ENCODE measurements around the gene HMCES.

Gene HMCES

DNA sequence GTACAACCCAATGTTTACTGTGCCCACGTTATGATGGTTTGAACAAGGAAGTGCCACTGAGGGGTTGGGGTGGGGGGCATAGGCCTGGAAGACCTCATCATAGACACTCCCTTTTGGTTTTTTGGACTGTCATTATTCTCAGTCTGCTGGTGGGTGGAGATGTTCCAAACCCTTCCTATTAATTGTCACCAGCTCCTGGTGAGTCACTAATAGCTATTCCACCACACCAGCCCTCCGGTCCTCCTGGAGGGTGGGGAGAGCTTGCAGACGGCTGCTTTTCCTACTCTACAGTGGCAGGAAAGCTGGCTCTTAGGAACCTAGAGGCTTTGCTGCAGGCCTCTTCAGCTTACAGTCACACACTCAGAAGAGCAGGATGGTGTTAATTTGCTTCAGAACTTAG, 38.2 kb upstream of the HMCES start:
- TF ChIP-seq TOX (CRISPR knock-in tag; IDR thresholded peaks at IDR 0.05; ENCODE audit: borderline replicate concordance) (no peak), PPARA (CRISPR knock-in tag; IDR thresholded peaks at IDR 0.05; ENCODE audit: borderline replicate concordance) (no peak), GLIS3 (CRISPR knock-in tag; IDR thresholded peaks at IDR 0.05) (no peak), BACH2 (CRISPR knock-in tag; IDR thresholded peaks at IDR 0.05; ENCODE audit: borderline replicate concordance) (no peak), ZNF8 (CRISPR knock-in tag; IDR thresholded peaks at IDR 0.05) (no peak), ISL1 (CRISPR knock-in tag; IDR thresholded peaks at IDR 0.05) (no peak), OSR1 (CRISPR knock-in tag; IDR thresholded peaks at IDR 0.05) (no peak), ZNF70 (CRISPR knock-in tag; IDR thresholded peaks at IDR 0.05) (no peak), TSHZ2 (CRISPR knock-in tag; IDR thresholded peaks at IDR 0.05) (no peak), CREB5 (CRISPR knock-in tag; IDR thresholded peaks at IDR 0.05; ENCODE audit: low read depth) (no peak), CSDC2 (CRISPR knock-in tag; IDR thresholded peaks at IDR 0.05) (no peak), ZNF565 (CRISPR knock-in tag; conservative IDR thresholded peaks at IDR 0.05; ENCODE audit: low read depth) (no peak), SNAI2 (CRISPR knock-in tag; IDR thresholded peaks at IDR 0.05) (no peak), ESRRG (CRISPR knock-in tag; IDR thresholded peaks at IDR 0.05) (no peak), CSRNP3 (CRISPR knock-in tag; IDR thresholded peaks at IDR 0.05) (no peak), ZC3H10 (CRISPR knock-in tag; IDR thresholded peaks at IDR 0.05) (no peak), PATZ1 (CRISPR knock-in tag; IDR thresholded peaks at IDR 0.05; ENCODE audit: borderline replicate concordance) (no peak), ZFP30 (CRISPR knock-in tag; IDR thresholded peaks at IDR 0.05) (no peak), ARNTL (CRISPR knock-in tag; IDR thresholded peaks at IDR 0.05; ENCODE audit: borderline replicate concordance, low read depth) (no peak), RARB (CRISPR knock-in tag; IDR thresholded peaks at IDR 0.05) (no peak)
- peak; percentile 76 for ATAC-seq

DNA sequence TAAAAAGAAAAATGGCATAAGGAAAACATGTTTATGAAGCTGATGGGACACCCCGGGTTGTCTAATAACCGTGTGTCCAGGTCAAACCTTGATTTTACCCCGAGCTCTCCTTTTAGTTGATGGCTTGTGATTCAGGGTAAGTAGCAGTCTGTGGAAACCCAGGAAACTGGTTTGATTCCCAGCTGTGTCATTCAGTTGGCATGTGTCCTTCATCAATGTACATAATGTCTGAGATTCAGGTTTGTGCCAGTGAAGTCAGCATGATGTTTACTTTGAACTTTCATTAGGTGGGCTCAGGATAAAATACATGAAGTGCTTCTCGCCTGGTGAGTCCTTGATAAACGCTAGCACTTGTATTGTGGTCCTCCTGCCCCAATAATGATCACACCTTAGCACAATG, 33.5 kb upstream of the HMCES start:
- TF ChIP-seq ZC3H10 (CRISPR knock-in tag; IDR thresholded peaks at IDR 0.05): no peak
- TF ChIP-seq PPARA (CRISPR knock-in tag; IDR thresholded peaks at IDR 0.05; ENCODE audit: borderline replicate concordance): no peak
- TF ChIP-seq TOX (CRISPR knock-in tag; IDR thresholded peaks at IDR 0.05; ENCODE audit: borderline replicate concordance): no peak
- TF ChIP-seq ZNF70 (CRISPR knock-in tag; IDR thresholded peaks at IDR 0.05): no peak
- no peak for TF ChIP-seq CREB5 (CRISPR knock-in tag; IDR thresholded peaks at IDR 0.05; ENCODE audit: low read depth)
- TF ChIP-seq ZFP30 (CRISPR knock-in tag; IDR thresholded peaks at IDR 0.05): no peak
- TF ChIP-seq ISL1 (CRISPR knock-in tag; IDR thresholded peaks at IDR 0.05): no peak
- no peak for TF ChIP-seq ZFP3 (CRISPR knock-in tag; IDR thresholded peaks at IDR 0.05)
- no peak for TF ChIP-seq PATZ1 (CRISPR knock-in tag; IDR thresholded peaks at IDR 0.05; ENCODE audit: borderline replicate concordance)
- ATAC-seq: no peak

DNA sequence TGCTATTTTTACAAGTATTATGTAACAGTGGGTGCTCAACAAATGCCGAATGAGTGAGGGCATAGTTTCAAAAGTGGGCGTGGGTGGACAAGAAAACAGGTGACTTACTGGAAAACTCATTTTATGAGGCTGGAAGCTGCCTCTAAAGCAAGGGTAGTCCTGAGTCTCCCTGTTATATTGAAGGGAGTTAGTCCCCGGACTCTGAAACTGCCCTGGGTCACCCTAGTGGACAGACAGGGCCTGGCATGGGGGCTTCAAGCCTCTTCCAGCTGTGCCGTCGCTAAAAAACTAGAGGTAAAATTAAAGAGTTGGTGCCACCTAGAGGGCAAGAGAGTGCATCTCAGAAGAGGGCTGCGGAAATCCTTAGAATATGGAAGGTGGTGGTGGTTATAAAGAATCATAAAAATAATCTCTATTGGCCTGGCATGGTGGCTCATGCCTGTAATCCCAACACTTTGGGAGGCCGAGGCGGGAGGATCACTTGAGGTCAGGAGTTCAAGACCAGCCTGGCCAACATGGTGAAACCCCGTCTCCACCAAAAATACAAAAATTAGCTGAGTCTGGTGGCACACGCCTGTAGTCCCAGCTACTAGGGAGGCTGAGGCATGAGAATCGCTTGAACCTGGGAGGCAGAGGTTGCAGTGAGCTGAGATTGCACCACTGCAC, 32.9 kb upstream of the HMCES start:
- ATAC-seq: peak; percentile 90

All from SK-N-SH treated with all-trans-retinoic acid at 6 μM for 48 hours (cell line).